ENCODE results near the gene WNT11.

DNA sequence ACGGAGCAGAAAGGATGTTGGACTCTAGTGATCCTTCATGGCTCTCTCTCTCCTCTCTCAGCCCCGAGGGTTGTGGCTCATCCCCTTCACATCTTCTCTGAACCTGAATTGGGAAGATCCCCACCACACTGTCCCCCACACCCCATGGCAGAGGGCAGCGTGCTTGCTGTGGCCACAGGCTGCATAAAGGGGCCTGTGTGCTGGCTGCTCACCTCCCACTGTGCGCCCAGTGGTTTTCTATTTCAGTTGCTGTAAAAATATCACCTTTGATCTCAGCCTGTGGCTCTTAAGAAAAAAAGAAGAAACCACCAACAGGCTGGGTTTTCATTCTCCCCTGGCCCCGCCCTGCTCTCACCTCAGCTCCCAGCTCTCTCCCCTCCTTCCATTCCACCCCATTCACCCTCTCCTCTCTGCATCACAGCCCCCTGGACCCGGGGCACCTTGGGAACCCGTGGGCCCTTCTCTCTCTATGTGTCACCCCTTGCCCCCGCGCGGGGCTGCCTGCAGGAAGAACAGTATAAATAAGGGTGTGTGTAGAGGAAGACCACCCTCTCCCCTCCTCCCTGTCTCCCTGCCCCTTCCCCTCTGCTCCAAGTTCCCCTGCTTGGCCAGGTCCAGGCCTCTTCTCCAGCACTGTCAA lies 25.8 kb upstream of the WNT11 start:
- TF ChIP-seq ZNF274 (IDR thresholded peaks at IDR 0.05; ENCODE audit: low read depth, low read length) = no peak
- no peak for TF ChIP-seq YY1 (IDR thresholded peaks at IDR 0.05; ENCODE audit: insufficient read depth, insufficient read length)
- TF ChIP-seq SUZ12 (IDR thresholded peaks at IDR 0.05; ENCODE audit: extremely low read depth, insufficient read depth, insufficient read length) = no peak
